OCI-LY1 (cell line): ENCODE measurements around the gene SNX20.

Experiments used
- H2AFZ ChIP-seq: fragments of 200-600 bp; sonication (generic), shearing (Covaris generic); 2 replicates; pipeline ENCODE4 v1.6.0; 2014; ENCODE audit warnings: antibody characterized with exemption, mild to moderate bottlenecking, low read length
- H3F3A ChIP-seq: fragments of 200-600 bp; sonication (generic), shearing (Covaris generic); 2 replicates; pipeline ENCODE4 v1.6.0; 2014; ENCODE audit warnings: mild to moderate bottlenecking, antibody characterized with exemption, low read length, moderate library complexity; ENCODE audit not compliant: insufficient read depth
- H3K27ac ChIP-seq: fragments of 200-600 bp; sonication (generic); 2 replicates; pipeline ENCODE4 v1.5.1; 2014; ENCODE audit warnings: low read length, mixed run types, mild to moderate bottlenecking, low read depth; ENCODE audit not compliant: poor library complexity, severe bottlenecking
- H3K27me3 ChIP-seq: fragments of 200-600 bp; sonication (generic); 2 replicates; pipeline ENCODE4 v1.6.0; 2014; ENCODE audit warnings: antibody characterized with exemption, mild to moderate bottlenecking, low read length, moderate library complexity; ENCODE audit not compliant: insufficient read depth
- H3K36me3 ChIP-seq: fragments of 200-600 bp; sonication (generic); 2 replicates; pipeline ENCODE4 v1.6.1; 2014; ENCODE audit warnings: mild to moderate bottlenecking, antibody characterized with exemption, low read length, moderate library complexity, mixed read lengths; ENCODE audit not compliant: insufficient read depth
- H3K4me1 ChIP-seq: fragments of 200-600 bp; sonication (generic); 2 replicates; pipeline ENCODE4 v1.5.1; 2014; ENCODE audit warnings: mild to moderate bottlenecking, low read length, moderate library complexity; ENCODE audit not compliant: insufficient read depth, severe bottlenecking
- H3K4me2 ChIP-seq: fragments of 200-600 bp; sonication (generic), shearing (Covaris generic); 2 replicates; pipeline ENCODE4 v1.6.1; 2014; ENCODE audit warnings: low read length
- H3K4me3 ChIP-seq: fragments of 200-600 bp; sonication (generic); 2 replicates; pipeline ENCODE4 v1.5.1; 2014; ENCODE audit warnings: low read length, low read depth, mild to moderate bottlenecking, mixed read lengths; ENCODE audit not compliant: poor library complexity, severe bottlenecking
- H3K79me2 ChIP-seq: fragments of 200-600 bp; shearing (Covaris generic); 2 replicates; pipeline ENCODE4 v1.6.1; 2016; ENCODE audit warnings: mixed run types, low read length, mixed read lengths; ENCODE audit not compliant: insufficient read depth
- H3K9ac ChIP-seq: fragments of 200-600 bp; sonication (generic), shearing (Covaris generic); 2 replicates; pipeline ENCODE4 v1.6.1; 2014; ENCODE audit warnings: mild to moderate bottlenecking, low read length, mixed read lengths
- H3K9me2 ChIP-seq: fragments of 200-600 bp; sonication (generic), shearing (Covaris generic); 2 replicates; pipeline ENCODE4 v1.6.1; 2014; ENCODE audit warnings: low read depth, mild to moderate bottlenecking, low read length, mixed read lengths
- H3K9me3 ChIP-seq: fragments of 200-600 bp; shearing (Covaris generic); 2 replicates; pipeline ENCODE4 v1.6.1; 2014; ENCODE audit warnings: low read length, mixed read lengths
- H4K20me1 ChIP-seq: fragments of 200-600 bp; sonication (generic), shearing (Covaris generic); 2 replicates; pipeline ENCODE4 v1.6.0; 2016; ENCODE audit warnings: mild to moderate bottlenecking, low read length; ENCODE audit not compliant: insufficient read depth
- EZH2 ChIP-seq: fragments of 200-600 bp; sonication (generic), shearing (Covaris generic); IDR thresholded peaks from 2 replicates; pipeline ENCODE4 v1.8.0; 2017; ENCODE audit warnings: borderline replicate concordance, mixed run types, mild to moderate bottlenecking, antibody characterized with exemption, low read length, moderate library complexity, mixed read lengths
- TF ChIP-seq, protein P1 (sequence below): fragments of 200-600 bp; sonication (generic), shearing (Covaris generic); IDR thresholded peaks from 2 replicates; pipeline ENCODE4 v1.5.1; 2017; ENCODE audit warnings: mild to moderate bottlenecking, antibody characterized with exemption, low read length, moderate library complexity, mixed read lengths

The SNX20 gene

DNA sequence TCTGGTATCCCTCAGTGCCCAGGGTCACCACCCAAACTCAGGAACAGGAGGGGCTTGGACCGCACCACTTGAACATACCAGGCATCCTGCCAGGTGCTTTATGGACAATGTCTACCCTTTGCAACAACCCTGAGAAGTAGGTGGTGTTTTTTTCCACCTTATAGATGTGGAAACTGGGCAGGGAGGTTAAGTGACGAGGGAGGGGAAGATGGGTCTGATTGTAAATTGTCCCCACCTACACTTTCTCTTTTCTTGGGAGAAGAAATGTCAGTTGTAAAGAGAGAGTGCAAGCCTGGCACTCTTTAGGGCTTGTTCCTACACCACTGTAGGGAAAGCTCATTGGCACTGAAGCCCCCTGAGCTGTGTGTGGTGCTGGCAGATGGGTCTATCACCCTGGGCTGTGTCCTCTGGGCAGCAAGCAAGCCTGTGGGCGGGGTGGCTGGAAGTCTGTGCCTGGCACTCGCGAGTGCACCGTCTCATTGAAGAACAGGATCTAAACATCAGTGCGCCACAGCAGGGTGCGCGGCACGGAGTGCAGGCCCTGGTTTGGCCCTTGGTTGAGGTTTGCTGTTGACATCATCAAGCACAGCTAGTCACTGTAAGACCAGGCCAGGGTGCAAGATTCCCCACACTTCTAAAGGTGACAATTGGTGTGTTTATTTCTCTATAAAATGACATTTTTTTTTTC is 27.4 kb upstream of the SNX20 start:
- Histone ChIP-seq H3K9ac (no peak overlapping the region), H3K4me3 (no peak overlapping the region), H3F3A (no peaks in the 10 kb centered on the region), H3K27ac (no peak overlapping the region), H3K27me3 (no peaks in the 10 kb centered on the region), H3K4me1 (no peaks in the 10 kb centered on the region), H4K20me1 (no peaks in the 10 kb centered on the region), H3K79me2 (no peaks in the 10 kb centered on the region), H3K36me3 (no peaks in the 10 kb centered on the region), H2AFZ (no peak overlapping the region), H3K9me2 (no peaks in the 10 kb centered on the region), H3K4me2 (no peak overlapping the region), H3K9me3 (peaks cover 7% of the 10 kb centered on the region)
- TF ChIP-seq EZH2: no peak
- TF ChIP-seq, protein P1, sequence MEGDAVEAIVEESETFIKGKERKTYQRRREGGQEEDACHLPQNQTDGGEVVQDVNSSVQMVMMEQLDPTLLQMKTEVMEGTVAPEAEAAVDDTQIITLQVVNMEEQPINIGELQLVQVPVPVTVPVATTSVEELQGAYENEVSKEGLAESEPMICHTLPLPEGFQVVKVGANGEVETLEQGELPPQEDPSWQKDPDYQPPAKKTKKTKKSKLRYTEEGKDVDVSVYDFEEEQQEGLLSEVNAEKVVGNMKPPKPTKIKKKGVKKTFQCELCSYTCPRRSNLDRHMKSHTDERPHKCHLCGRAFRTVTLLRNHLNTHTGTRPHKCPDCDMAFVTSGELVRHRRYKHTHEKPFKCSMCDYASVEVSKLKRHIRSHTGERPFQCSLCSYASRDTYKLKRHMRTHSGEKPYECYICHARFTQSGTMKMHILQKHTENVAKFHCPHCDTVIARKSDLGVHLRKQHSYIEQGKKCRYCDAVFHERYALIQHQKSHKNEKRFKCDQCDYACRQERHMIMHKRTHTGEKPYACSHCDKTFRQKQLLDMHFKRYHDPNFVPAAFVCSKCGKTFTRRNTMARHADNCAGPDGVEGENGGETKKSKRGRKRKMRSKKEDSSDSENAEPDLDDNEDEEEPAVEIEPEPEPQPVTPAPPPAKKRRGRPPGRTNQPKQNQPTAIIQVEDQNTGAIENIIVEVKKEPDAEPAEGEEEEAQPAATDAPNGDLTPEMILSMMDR: no peak

DNA sequence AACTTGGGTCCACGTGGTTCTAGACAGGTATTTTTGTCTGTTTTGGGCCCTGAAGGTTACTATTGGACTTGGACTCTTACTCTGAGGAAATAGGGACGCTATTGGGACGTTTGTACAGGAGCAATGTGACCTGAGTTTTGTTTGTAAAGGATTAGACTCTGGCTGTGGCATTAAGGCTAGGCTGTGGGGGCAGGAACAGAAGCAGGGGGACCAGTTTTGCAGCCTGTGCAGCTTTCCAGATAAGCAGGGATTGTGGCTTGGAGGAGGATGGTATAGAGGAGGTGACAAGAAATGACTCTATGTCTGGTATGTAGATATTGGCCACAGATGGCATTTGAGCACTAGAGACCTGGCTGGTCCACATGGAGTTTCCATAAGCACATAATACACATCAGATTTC is 25.1 kb upstream of the SNX20 start:
- Histone ChIP-seq H3F3A (no peaks in the 10 kb centered on the region), H3K4me2 (no peak overlapping the region), H3K4me3 (no peak overlapping the region), H3K79me2 (no peaks in the 10 kb centered on the region), H3K9me2 (no peaks in the 10 kb centered on the region), H4K20me1 (no peaks in the 10 kb centered on the region), H3K9ac (no peak overlapping the region), H3K27ac (no peak overlapping the region), H3K4me1 (no peaks in the 10 kb centered on the region), H3K36me3 (no peaks in the 10 kb centered on the region), H3K9me3 (peaks cover 7% of the 10 kb centered on the region), H3K27me3 (no peaks in the 10 kb centered on the region), H2AFZ (no peak overlapping the region)
- TF ChIP-seq EZH2: no peak
- TF ChIP-seq, protein P1: no peak

GRCh38 chr16:50705436-50706110 is 24.5 kb upstream of the SNX20 start:
- Histone ChIP-seq H3K36me3 (no peaks in the 10 kb centered on the region), H2AFZ (no peak overlapping the region), H3K27ac (no peak overlapping the region), H3K4me3 (no peak overlapping the region), H3F3A (no peaks in the 10 kb centered on the region), H4K20me1 (no peaks in the 10 kb centered on the region), H3K4me1 (no peaks in the 10 kb centered on the region), H3K9ac (no peak overlapping the region), H3K9me3 (peaks cover 7% of the 10 kb centered on the region), H3K79me2 (no peaks in the 10 kb centered on the region), H3K27me3 (no peaks in the 10 kb centered on the region), H3K4me2 (no peak overlapping the region), H3K9me2 (no peaks in the 10 kb centered on the region)
- no peak for TF ChIP-seq EZH2
- TF ChIP-seq, protein P1: no peak
